ENCODE measurements around the gene CXCL10.

GRCh38 chr4:76001700-76002099, 21.6 kb downstream of the CXCL10 start:
- TF ChIP-seq EZH2 (optimal IDR thresholded peaks at IDR 0.05; ENCODE audit: low read depth, low read length) (no peak), CTCF (IDR thresholded peaks at IDR 0.05; ENCODE audit: low read length) (no peak)
